WTC11 (cell line): ENCODE data around the gene RAD23A. TPM values are rescaled to one million over a fixed set of nuclear protein-coding genes. Genes with fewer than 3 reads are reported as not detected.

Experiments used
- ATAC-seq: fragments of 200-7000 bp; cut with Tn5 transposase; 2 replicates; pipeline ENCODE4 v1.10.0; 2021; ENCODE audit warnings: mild to moderate bottlenecking, moderate library complexity
- CTCF ChIA-PET: fragments of 300-600 bp; sonication (Branson Sonifier 250); formaldehyde crosslinking; loops from one replicate; lab custom pipeline; 2021; ENCODE audit warnings: antibody characterized with exemption; lab: Charles Lee
- POLR2A ChIA-PET: fragments of 350-600 bp; sonication (Branson Sonifier 250); formaldehyde crosslinking; loops from one replicate; lab custom pipeline; 2021; ENCODE audit warnings: antibody characterized with exemption; lab: Charles Lee
- DNase-seq: peaks from one replicate; pipeline ENCODE4 v3.0.0; 2021; ENCODE audit warnings: low spot score
- H3K27ac Mint-ChIP-seq: 2 replicates; pipeline ENCODE4 v1.8.0; 2021; ENCODE audit warnings: mixed read lengths
- H3K27me3 Mint-ChIP-seq: 2 replicates; pipeline ENCODE4 v1.8.0; 2021; ENCODE audit warnings: low read depth, mild to moderate bottlenecking, moderate library complexity, mixed read lengths
- H3K36me3 Mint-ChIP-seq: 2 replicates; pipeline ENCODE4 v1.8.0; 2021; ENCODE audit warnings: mixed read lengths
- H3K4me1 Mint-ChIP-seq: 2 replicates; pipeline ENCODE4 v1.8.0; 2022; ENCODE audit warnings: mixed read lengths
- H3K4me3 Mint-ChIP-seq: 2 replicates; pipeline ENCODE4 v1.8.0; 2021; ENCODE audit warnings: mild to moderate bottlenecking, moderate library complexity, mixed read lengths
- H3K9me3 Mint-ChIP-seq: 2 replicates; pipeline ENCODE4 v1.8.0; 2021; ENCODE audit warnings: mixed read lengths
- ATF6 ChIP-seq: sonication (generic); formaldehyde crosslinking; IDR thresholded peaks from 2 replicates; pipeline ENCODE4 v1.8.1; 2023; ENCODE audit warnings: mild to moderate bottlenecking, missing genetic modification reagents
- CDX4 ChIP-seq: fragments of 250-450 bp; sonication (Bioruptor Pico); IDR thresholded peaks from 2 replicates; pipeline ENCODE4 v1.9.0; 2021; ENCODE audit warnings: moderate library complexity, mild to moderate bottlenecking, inconsistent platforms, borderline replicate concordance
- CTCF ChIP-seq: fragments of 200-600 bp; IDR thresholded peaks from 2 replicates; pipeline ENCODE4 v1.8.0; 2022; ENCODE audit warnings: antibody characterized with exemption
- FOXJ3 ChIP-seq: sonication (generic); formaldehyde crosslinking; IDR thresholded peaks from 2 replicates; pipeline ENCODE4 v1.9.0; 2021; ENCODE audit warnings: missing genetic modification reagents, mild to moderate bottlenecking, borderline replicate concordance
- GABPB1 ChIP-seq: sonication (generic); formaldehyde crosslinking; IDR thresholded peaks from 2 replicates; pipeline ENCODE4 v1.8.1; 2023; ENCODE audit warnings: mild to moderate bottlenecking, missing genetic modification reagents
- GTF2I ChIP-seq: fragments of 250-450 bp; sonication (Bioruptor Pico); conservative IDR thresholded peaks from 2 replicates; pipeline ENCODE4 v1.4.0; 2021; ENCODE audit warnings: mild to moderate bottlenecking
- NR2C2 ChIP-seq: sonication (generic); formaldehyde crosslinking; IDR thresholded peaks from 2 replicates; pipeline ENCODE4 v1.8.0; 2022; ENCODE audit warnings: mild to moderate bottlenecking, missing genetic modification reagents
- PRDM15 ChIP-seq: sonication (generic); formaldehyde crosslinking; IDR thresholded peaks from 2 replicates; pipeline ENCODE4 v1.8.0; 2022; ENCODE audit warnings: missing genetic modification reagents
- RELA ChIP-seq: sonication (generic); formaldehyde crosslinking; IDR thresholded peaks from 2 replicates; pipeline ENCODE4 v1.8.1; 2022; ENCODE audit warnings: missing genetic modification reagents, mild to moderate bottlenecking, borderline replicate concordance
- TEAD4 ChIP-seq: sonication (generic); formaldehyde crosslinking; IDR thresholded peaks from 2 replicates; pipeline ENCODE4 v1.8.0; 2022; ENCODE audit warnings: mild to moderate bottlenecking, missing genetic modification reagents
- ZNF281 ChIP-seq: sonication (generic); formaldehyde crosslinking; IDR thresholded peaks from 2 replicates; pipeline ENCODE4 v1.8.0; 2023; ENCODE audit warnings: mild to moderate bottlenecking, missing genetic modification reagents
- ZNF317 ChIP-seq: sonication (generic); formaldehyde crosslinking; IDR thresholded peaks from 2 replicates; pipeline ENCODE4 v1.8.1; 2023; ENCODE audit warnings: low read depth, mild to moderate bottlenecking, moderate library complexity, missing genetic modification reagents, borderline replicate concordance
- ZNF423 ChIP-seq: fragments of 250-450 bp; sonication (Bioruptor Pico); IDR thresholded peaks from 2 replicates; pipeline ENCODE4 v2.1.2; 2022; ENCODE audit warnings: mild to moderate bottlenecking, moderate library complexity
- ZNF425 ChIP-seq: fragments of 250-450 bp; sonication (Bioruptor Pico); conservative IDR thresholded peaks from 2 replicates; pipeline ENCODE4 v1.9.0; 2021; ENCODE audit warnings: mild to moderate bottlenecking
- ZNF532 ChIP-seq: fragments of 250-450 bp; sonication (Bioruptor Pico); IDR thresholded peaks from 2 replicates; pipeline ENCODE4 v1.9.0; 2021; ENCODE audit warnings: mild to moderate bottlenecking, borderline replicate concordance
- total RNA-seq: library from RNA; stranded (reverse); gene quantifications from 3 replicates; pipeline ENCODE4 v1.2.3, GENCODE V29; 2021

The RAD23A gene
- total RNA-seq, 1 experiment from 2014 or later = 84.3 TPM

- Mint-ChIP-seq H3K4me3 (no peak overlapping the region), H3K9me3 (no peaks in the 10 kb centered on the region), H3K4me1 (peaks cover 6% of the 10 kb centered on the region), H3K27ac (no peak overlapping the region), H3K36me3 (peaks cover 3% of the 10 kb centered on the region; the same call in 1 of the 2 replicates), H3K27me3 (peaks cover 85% of the 10 kb centered on the region)
- ATAC-seq = no peak
- ChIA-PET POLR2A (no interaction called here), CTCF (interaction anchor here (1.4 kb wide), 1 partner anchor 36 kb away, joined by 4 read pairs; no protein-coding TSS in a partner anchor)
- DNase-seq = no peak
- TF ChIP-seq TEAD4 (CRISPR knock-in tag) = no peak
- TF ChIP-seq CTCF = no peak
- TF ChIP-seq ZNF423 = no peak
- TF ChIP-seq ZNF317 (CRISPR knock-in tag) = no peak
- no peak for TF ChIP-seq NR2C2 (CRISPR knock-in tag)
- TF ChIP-seq FOXJ3 (CRISPR knock-in tag) = no peak
- no peak for TF ChIP-seq PRDM15 (CRISPR knock-in tag)
- no peak for TF ChIP-seq ATF6 (CRISPR knock-in tag)
- no peak for TF ChIP-seq RELA (CRISPR knock-in tag)
- TF ChIP-seq ZNF281 (CRISPR knock-in tag) = no peak
- TF ChIP-seq ZNF532 (CRISPR knock-in tag) = no peak
- no peak for TF ChIP-seq GABPB1 (CRISPR knock-in tag)
- no peak for TF ChIP-seq CDX4 (CRISPR knock-in tag)
- no peak for TF ChIP-seq ZNF425
- TF ChIP-seq GTF2I = no peak
These were observed 52.6 kb downstream of the RAD23A start for GRCh38 chr19:12997967-12998940.
